HG03103 (cell line): ENCODE measurements around the gene SERHL2.

Source experiments
- ATAC-seq: cut with Tn5 transposase; IDR thresholded peaks from one replicate; pipeline ENCODE4 v1.9.1; 2021; ENCODE audit warnings: low read depth; ENCODE audit not compliant: unreplicated experiment

Gene SERHL2

GRCh38 chr22:42622061-42622710, 68.4 kb downstream of the SERHL2 start:
- no peak for ATAC-seq

GRCh38 chr22:42623301-42623751, 69.6 kb downstream of the SERHL2 start:
- ATAC-seq: no peak
